GM19324 (cell line): ENCODE measurements around the gene PDC.
"Not testable (repeated sequence)": the region's sequence is repeated elsewhere in the genome, so short reads cannot be mapped to it uniquely, and the experiment has no call there.

ENCODE experiments used
- ATAC-seq: cut with Tn5 transposase; IDR thresholded peaks from one replicate; pipeline ENCODE4 v1.9.1; 2021; ENCODE audit warnings: mild to moderate bottlenecking, moderate library complexity; ENCODE audit not compliant: unreplicated experiment, low FRiP score

PDC gene

DNA sequence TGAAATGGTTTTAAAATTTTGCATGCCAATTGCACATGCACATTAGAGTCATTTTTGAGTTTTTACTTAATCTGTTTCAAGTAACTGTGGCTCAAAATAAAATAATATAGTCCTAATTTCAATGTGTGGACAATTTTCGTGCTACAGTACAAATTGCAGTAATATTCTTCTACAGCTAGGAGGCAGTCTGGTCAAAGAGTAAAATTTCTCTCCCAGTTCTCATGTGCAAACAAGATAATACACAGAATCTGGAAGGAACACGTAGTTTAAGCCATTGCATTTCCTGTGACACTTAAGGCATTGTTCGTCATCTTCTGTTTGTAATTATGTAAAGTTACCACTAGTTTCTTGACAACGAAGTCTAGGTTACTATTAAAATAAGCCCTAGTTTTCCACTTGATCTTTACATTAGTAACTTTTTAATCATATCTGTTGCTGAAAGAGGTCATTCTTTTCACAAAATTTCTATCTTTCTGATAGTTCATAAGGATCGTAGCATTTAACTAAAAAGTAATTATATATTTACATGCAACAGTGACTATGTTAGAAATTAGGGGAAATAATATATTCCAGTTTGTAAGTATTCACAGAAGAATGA, 56.4 kb downstream of the PDC start:
- no peak for ATAC-seq

DNA sequence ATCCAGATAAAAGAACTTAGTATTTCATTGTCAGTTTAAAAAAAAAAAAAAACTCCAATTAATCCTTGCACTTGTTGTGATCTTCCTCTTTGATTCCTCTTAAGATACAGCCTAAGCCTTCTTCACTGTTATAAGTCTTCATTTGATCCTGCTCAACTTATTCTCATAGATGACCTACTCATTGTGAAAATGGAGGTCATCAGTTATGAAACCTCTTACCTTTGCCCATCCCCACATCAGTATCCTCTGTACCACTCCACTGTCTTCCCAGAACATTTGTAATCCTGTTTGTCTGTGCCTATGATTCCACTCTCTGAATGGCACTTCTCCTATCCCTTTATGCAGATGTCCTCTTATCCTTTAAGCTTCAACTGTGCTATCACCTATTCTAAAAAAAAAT, 57.3 kb downstream of the PDC start:
- ATAC-seq = no peak

DNA sequence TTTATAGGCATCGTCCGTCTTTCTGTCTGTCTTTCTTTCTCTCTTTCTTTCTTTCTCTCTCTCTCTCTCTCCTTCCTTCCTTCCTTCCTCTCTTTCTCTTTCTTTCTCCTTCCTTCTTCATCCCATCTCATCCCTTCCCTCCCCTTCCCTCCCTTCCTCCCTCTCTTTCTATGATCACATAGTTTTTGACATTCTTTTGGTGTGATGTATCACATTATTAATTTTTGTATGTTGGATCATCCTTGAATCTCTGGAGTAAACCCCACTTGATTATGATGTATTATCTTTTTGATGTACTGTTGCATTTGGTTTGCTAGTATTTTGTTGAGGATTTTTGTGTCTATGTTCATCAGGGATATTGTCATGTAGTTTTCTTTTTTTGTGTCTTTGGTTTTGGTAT, 59.5 kb downstream of the PDC start:
- ATAC-seq = not testable (repeated sequence)
